ENCODE measurements around the gene TBXAS1. TPM values are rescaled to one million over a fixed set of nuclear protein-coding genes. Genes with fewer than 3 reads are reported as not detected.

Gene TBXAS1
- total RNA-seq, 2 donors from 2014 or later: 3.6 to 10.6 TPM

DNA sequence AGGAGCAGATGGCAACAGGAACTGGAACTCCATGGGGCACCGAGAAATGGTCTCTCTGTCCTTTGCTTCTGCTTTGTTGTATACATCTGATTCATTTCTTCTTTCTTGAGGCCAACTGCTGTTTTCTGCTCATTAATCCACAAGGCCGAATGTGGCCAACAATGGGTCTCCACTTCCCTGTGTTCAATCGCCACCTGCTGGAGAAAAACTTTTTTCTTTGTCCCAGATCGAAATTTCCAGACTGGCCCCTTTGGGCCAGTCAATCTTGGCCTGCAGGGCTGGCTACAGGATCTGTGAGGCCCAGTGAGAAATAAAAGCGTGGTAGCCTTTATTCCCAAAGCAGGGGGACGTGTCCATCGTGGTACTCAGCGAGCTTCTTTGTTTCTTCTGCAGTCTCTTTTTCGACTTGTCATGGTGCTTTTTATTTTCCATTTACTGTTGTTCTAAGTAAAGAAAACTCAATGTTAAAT lies 174.9 kb downstream of the TBXAS1 start:
- ATAC-seq (no peak), DNase-seq (peak in 3 of 4 donors; percentile 31 to 34 (median 32))
- no peak overlapping the region for H3K4me3 ChIP-seq
- intact Hi-C loops (cut with DNase I): loop anchor here (5.0 to 10.0 kb wide), 3 partner anchors 227 to 509 kb away; partner anchors contain the start of gene HIPK2
- peaks cover 8% of the 10 kb centered on the region for H3K4me1 ChIP-seq
- H3K36me3 ChIP-seq (replicated peaks in 1 of 2; ENCODE audit: insufficient read depth in 1 of 2, low read depth in 2 of 2): no peaks in the 10 kb centered on the region
- no peaks in the 10 kb centered on the region for H3K9me3 ChIP-seq
- WGBS, 2 donors: 61 to 63% methylated on average over 9 of the region's 9 CpGs
- no peak overlapping the region for H3K27ac ChIP-seq
- no peaks in the 10 kb centered on the region for H3K27me3 ChIP-seq
- TF ChIP-seq POLR2A (IDR thresholded peaks at IDR 0.05): no peak
- TF ChIP-seq, protein P1, sequence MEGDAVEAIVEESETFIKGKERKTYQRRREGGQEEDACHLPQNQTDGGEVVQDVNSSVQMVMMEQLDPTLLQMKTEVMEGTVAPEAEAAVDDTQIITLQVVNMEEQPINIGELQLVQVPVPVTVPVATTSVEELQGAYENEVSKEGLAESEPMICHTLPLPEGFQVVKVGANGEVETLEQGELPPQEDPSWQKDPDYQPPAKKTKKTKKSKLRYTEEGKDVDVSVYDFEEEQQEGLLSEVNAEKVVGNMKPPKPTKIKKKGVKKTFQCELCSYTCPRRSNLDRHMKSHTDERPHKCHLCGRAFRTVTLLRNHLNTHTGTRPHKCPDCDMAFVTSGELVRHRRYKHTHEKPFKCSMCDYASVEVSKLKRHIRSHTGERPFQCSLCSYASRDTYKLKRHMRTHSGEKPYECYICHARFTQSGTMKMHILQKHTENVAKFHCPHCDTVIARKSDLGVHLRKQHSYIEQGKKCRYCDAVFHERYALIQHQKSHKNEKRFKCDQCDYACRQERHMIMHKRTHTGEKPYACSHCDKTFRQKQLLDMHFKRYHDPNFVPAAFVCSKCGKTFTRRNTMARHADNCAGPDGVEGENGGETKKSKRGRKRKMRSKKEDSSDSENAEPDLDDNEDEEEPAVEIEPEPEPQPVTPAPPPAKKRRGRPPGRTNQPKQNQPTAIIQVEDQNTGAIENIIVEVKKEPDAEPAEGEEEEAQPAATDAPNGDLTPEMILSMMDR (IDR thresholded peaks at IDR 0.05): peak in 6 of 7 experiments; percentile 16 to 47 (median 43)

- no peak for TF ChIP-seq POLR2A (IDR thresholded peaks at IDR 0.05)
- TF ChIP-seq, protein P1 (IDR thresholded peaks at IDR 0.05): no peak
- intact Hi-C loops (cut with DNase I): loop anchor here (5.0 to 10.0 kb wide), 3 partner anchors 227 to 510 kb away; partner anchors contain the start of gene HIPK2
- no peaks in the 10 kb centered on the region for H3K27me3 ChIP-seq
- no peak for DNase-seq
- no peak overlapping the region for H3K27ac ChIP-seq
- H3K4me1 ChIP-seq: peaks cover 11% of the 10 kb centered on the region
- ATAC-seq: no peak
- H3K9me3 ChIP-seq: no peaks in the 10 kb centered on the region
- 100% methylated on average over 1 to 6 of the region's 6 CpGs for WGBS, 2 donors
- no peak overlapping the region for H3K4me3 ChIP-seq
- H3K36me3 ChIP-seq (replicated peaks in 1 of 2; ENCODE audit: insufficient read depth in 1 of 2, low read depth in 2 of 2): no peaks in the 10 kb centered on the region
Observed at GRCh38 chr7:140004672-140005071, 175.6 kb downstream of the TBXAS1 start.

DNA sequence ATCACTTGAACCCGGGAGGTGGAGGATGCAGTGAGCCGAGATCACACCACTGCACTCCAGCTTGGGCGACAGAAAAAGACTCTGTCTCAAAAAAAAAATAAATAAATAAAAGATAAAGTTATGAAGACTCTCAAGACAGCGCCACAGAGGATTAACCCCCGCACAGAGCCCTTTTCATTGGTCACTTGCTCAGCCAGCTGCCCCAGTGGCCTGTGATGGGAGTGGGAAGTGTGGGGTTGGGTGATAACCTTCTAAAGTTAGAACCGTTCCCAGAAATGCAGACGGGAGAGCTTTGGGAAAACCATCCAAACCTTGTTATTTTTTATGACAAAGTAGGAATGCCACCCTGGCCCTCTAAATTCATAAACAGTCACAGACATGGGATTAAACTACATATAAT lies 176.3 kb downstream of the TBXAS1 start:
- WGBS, 2 donors: 87 to 90% methylated on average over 7 of the region's 7 CpGs
- Histone ChIP-seq H3K4me1 (peaks cover 17% of the 10 kb centered on the region), H3K27me3 (no peaks in the 10 kb centered on the region), H3K27ac (no peak overlapping the region), H3K36me3 (replicated peaks in 1 of 2; ENCODE audit: insufficient read depth in 1 of 2, low read depth in 2 of 2) (no peaks in the 10 kb centered on the region), H3K9me3 (no peaks in the 10 kb centered on the region), H3K4me3 (no peak overlapping the region)
- TF ChIP-seq POLR2A (IDR thresholded peaks at IDR 0.05): no peak
- TF ChIP-seq, protein P1 (IDR thresholded peaks at IDR 0.05): no peak
- ATAC-seq (no peak), DNase-seq (no peak)
- intact Hi-C loops (cut with DNase I): loop anchor here (10.0 kb wide), 1 partner anchor 511 kb away; no protein-coding TSS in a partner anchor

DNA sequence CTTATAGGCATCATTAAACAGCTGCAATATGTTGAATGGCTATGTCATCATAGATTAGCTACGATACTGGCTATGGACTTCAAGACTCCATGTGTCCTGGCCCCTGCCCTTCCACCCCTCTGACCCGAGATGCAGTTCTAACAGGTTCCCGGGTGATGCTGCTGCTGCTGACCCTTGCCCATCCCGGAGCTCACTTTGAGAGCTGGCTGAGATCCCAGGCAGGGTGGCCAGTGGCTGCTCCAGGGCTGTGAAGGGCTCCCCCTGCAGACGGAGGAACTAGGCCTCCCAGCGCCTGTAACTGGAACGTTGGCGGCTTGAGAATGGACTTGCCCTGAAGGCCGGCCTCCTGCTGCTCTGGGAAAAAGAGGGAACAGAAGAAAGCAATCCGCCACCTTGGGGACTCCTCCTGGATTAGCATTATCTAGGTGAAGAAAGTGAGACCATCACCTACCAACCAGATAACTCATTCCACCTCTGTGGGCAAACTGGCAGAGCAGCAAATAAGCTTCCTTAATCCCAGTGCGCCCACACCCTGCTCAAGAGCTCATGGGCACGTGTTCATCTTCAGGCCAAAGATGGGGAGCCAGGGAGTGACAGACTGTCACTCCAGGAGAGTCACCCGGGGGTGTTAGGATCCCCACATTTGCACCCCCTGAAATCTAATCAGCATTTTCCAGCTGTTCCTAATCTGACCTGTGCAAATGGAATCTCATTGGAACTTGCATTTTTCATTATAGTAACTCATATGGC lies 176.9 kb downstream of the TBXAS1 start:
- TF ChIP-seq, protein P1 (IDR thresholded peaks at IDR 0.05): no peak
- TF ChIP-seq POLR2A (IDR thresholded peaks at IDR 0.05): no peak
- H3K27ac ChIP-seq: no peak overlapping the region
- WGBS, 2 donors: 62 to 66% methylated on average over 8 to 13 of the region's 13 CpGs
- no peaks in the 10 kb centered on the region for H3K27me3 ChIP-seq
- DNase-seq: peak in 2 of 4 donors; percentile 22 to 31
- no peak for ATAC-seq
- peaks cover 22% of the 10 kb centered on the region for H3K4me1 ChIP-seq
- intact Hi-C loops (cut with DNase I): loop anchor here (10.0 kb wide), 1 partner anchor 511 kb away; no protein-coding TSS in a partner anchor
- no peak overlapping the region for H3K4me3 ChIP-seq
- H3K36me3 ChIP-seq (replicated peaks in 1 of 2; ENCODE audit: insufficient read depth in 1 of 2, low read depth in 2 of 2): no peaks in the 10 kb centered on the region
- H3K9me3 ChIP-seq: no peaks in the 10 kb centered on the region
